Ovary (tissue), 3 donors: ENCODE results near the gene ICE2.

Experiments
- EP300 ChIP-seq: sonication (generic); formaldehyde crosslinking; IDR thresholded peaks from one replicate; pipeline ENCODE4 v1.6.1; 2017; ENCODE audit warnings: antibody characterized with exemption
- POLR2A ChIP-seq: fragments of 450-650 bp; IDR thresholded peaks from one replicate; pipeline ENCODE4 v1.6.1; 2017; ENCODE audit warnings: antibody characterized with exemption, mild to moderate bottlenecking, moderate library complexity
- TF ChIP-seq, protein P1 (sequence below), 3 donors: fragments of 450-650 bp in 2 of 3; fragments of 200-600 bp in 1 of 3; IDR thresholded peaks; one replicate each; pipeline versions ENCODE4 v1.5.1 to v1.8.0; 2016 to 2022; ENCODE audit warnings: antibody characterized with exemption in 3 of 3, mild to moderate bottlenecking in 1 of 3
- donor health status: DM: no; HTN: no; CAD: no.

DNA sequence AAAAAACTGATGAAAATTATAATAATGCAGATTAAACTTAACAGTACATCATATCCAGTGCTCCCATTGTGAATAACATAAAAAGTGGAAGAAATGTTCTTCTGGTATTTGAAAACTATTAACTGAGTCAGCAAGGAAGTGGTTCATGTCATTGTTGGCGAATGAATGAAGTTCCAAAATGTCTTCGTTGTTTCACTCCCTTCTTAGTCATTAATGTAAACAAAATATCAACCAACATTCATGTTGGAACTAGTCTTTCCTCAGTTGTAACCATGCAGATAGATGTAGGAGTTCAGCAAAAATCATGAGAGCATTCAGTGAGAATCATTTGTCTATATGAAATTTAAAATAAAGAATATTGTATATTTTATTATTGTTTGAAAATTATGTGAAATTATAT lies 44.1 kb upstream of the ICE2 start:
- TF ChIP-seq, protein P1, sequence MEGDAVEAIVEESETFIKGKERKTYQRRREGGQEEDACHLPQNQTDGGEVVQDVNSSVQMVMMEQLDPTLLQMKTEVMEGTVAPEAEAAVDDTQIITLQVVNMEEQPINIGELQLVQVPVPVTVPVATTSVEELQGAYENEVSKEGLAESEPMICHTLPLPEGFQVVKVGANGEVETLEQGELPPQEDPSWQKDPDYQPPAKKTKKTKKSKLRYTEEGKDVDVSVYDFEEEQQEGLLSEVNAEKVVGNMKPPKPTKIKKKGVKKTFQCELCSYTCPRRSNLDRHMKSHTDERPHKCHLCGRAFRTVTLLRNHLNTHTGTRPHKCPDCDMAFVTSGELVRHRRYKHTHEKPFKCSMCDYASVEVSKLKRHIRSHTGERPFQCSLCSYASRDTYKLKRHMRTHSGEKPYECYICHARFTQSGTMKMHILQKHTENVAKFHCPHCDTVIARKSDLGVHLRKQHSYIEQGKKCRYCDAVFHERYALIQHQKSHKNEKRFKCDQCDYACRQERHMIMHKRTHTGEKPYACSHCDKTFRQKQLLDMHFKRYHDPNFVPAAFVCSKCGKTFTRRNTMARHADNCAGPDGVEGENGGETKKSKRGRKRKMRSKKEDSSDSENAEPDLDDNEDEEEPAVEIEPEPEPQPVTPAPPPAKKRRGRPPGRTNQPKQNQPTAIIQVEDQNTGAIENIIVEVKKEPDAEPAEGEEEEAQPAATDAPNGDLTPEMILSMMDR (IDR thresholded peaks at IDR 0.05) = no peak
- no peak for TF ChIP-seq EP300
- no peak for TF ChIP-seq POLR2A
